CD4-positive, alpha-beta memory T cell (primary cell): Measurements from ENCODE around the gene GPR143. TPM values are rescaled to one million over a fixed set of nuclear protein-coding genes. Genes with fewer than 3 reads are reported as not detected.

Experiments
- CTCF ChIA-PET: fragments of 350-600 bp; sonication (Branson Sonifier 250); formaldehyde crosslinking; loops from one replicate; lab custom pipeline; 2021; ENCODE audit warnings: inconsistent platforms; ENCODE audit not compliant: partially characterized antibody; lab: Charles Lee
- POLR2A ChIA-PET: fragments of 350-600 bp; sonication (Branson Sonifier 250); formaldehyde crosslinking; loops from one replicate; lab custom pipeline; 2021; ENCODE audit not compliant: partially characterized antibody; lab: Charles Lee
- DNase-seq, 5 donors: peaks; one replicate each; pipeline versions ENCODE4 v3.0.0 to v3.0.0-alpha.2; 2020 to 2022; ENCODE audit warnings: mixed read lengths in 1 of 5
- H3K27ac ChIP-seq: one replicate; pipeline ENCODE4 v1.7.0; 2013; ENCODE audit warnings: low read depth, low read length
- H3K27me3 ChIP-seq: 2 replicates; pipeline ENCODE4 v1.7.0; 2013; ENCODE audit warnings: mild to moderate bottlenecking, low read length, moderate library complexity; ENCODE audit not compliant: insufficient read depth
- H3K36me3 ChIP-seq: 2 replicates; pipeline ENCODE4 v1.7.0; 2013; ENCODE audit warnings: mild to moderate bottlenecking, low read length, moderate library complexity; ENCODE audit not compliant: insufficient read depth
- H3K4me1 ChIP-seq: 2 replicates; pipeline ENCODE4 v1.7.0; 2013; ENCODE audit warnings: mild to moderate bottlenecking, low read length, moderate library complexity; ENCODE audit not compliant: insufficient read depth
- H3K4me3 ChIP-seq, 2 donors: one replicate each; pipeline ENCODE4 v1.7.0; 2013; ENCODE audit warnings: low read length in 2 of 2, mild to moderate bottlenecking in 1 of 2
- H3K9me3 ChIP-seq, 2 donors: one replicate each; pipeline ENCODE4 v1.7.0; 2013; ENCODE audit warnings: low read length in 2 of 2, control low read depth in 1 of 2; ENCODE audit not compliant: control insufficient read depth in 1 of 2
- H3K27ac Mint-ChIP-seq, 7 donors: one replicate each; pipeline ENCODE4 v1.8.0; 2020 to 2021; ENCODE audit warnings: mixed read lengths in 7 of 7, mild to moderate bottlenecking in 6 of 7, inconsistent platforms in 3 of 7, moderate library complexity in 3 of 7
- H3K27me3 Mint-ChIP-seq, 2 donors: one replicate each; pipeline ENCODE4 v1.8.0; 2020 to 2021; ENCODE audit warnings: mixed read lengths in 2 of 2
- H3K36me3 Mint-ChIP-seq, 2 donors: one replicate each; pipeline ENCODE4 v1.8.0; 2020 to 2021; ENCODE audit warnings: mixed read lengths in 2 of 2, inconsistent platforms in 1 of 2, mild to moderate bottlenecking in 1 of 2
- H3K4me1 Mint-ChIP-seq, 4 donors: one replicate each; pipeline ENCODE4 v1.8.0; 2020 to 2021; ENCODE audit warnings: mixed read lengths in 4 of 4, mild to moderate bottlenecking in 1 of 4
- H3K4me3 Mint-ChIP-seq, 8 donors: one replicate each; pipeline ENCODE4 v1.8.0; 2020 to 2021; ENCODE audit warnings: mixed read lengths in 8 of 8, mild to moderate bottlenecking in 7 of 8, moderate library complexity in 6 of 8, inconsistent platforms in 3 of 8
- H3K9me3 Mint-ChIP-seq, 8 donors: one replicate each; pipeline ENCODE4 v1.8.0; 2020 to 2021; ENCODE audit warnings: mixed read lengths in 8 of 8, mild to moderate bottlenecking in 5 of 8, inconsistent platforms in 3 of 8, moderate library complexity in 1 of 8
- intact Hi-C: fragments of 100-400 bp; cut with micrococcal nuclease; formaldehyde crosslinking; loops from one replicate; pipeline ENCODE4 v1.15.1; 2023
- polyA plus RNA-seq, 2 donors: library from polyadenylated mRNA; unstranded; fragments of 300-500 nt; fragmentation: Illumina TruSeq; gene quantifications; one replicate each; pipeline ENCODE4 v1.2.3, GENCODE V29; 2021
- total RNA-seq, 2 experiments: library from RNA; stranded (reverse); gene quantifications; one replicate each; pipeline ENCODE4 v1.2.3, GENCODE V29; 2021

GPR143 gene
- total and polyA plus RNA-seq, 4 experiments from 2014 or later = 0.10 to 0.21 TPM; not detected in 2

- Histone ChIP-seq H3K27ac (no peak overlapping the region), H3K27me3 (no peaks in the 10 kb centered on the region), H3K36me3 (no peaks in the 10 kb centered on the region), H3K4me1 (peaks cover 9% of the 10 kb centered on the region), H3K9me3 (no peaks in the 10 kb centered on the region), H3K4me3 (no peak overlapping the region)
- Mint-ChIP-seq H3K4me3 (no peak overlapping the region), H3K27me3 (no peaks in the 10 kb centered on the region), H3K27ac (no peak overlapping the region), H3K4me1 (peaks cover 8 to 15% (median 8%) of the 10 kb centered on the region in 4 donors), H3K9me3 (peaks cover 0 to 21% (median 14%) of the 10 kb centered on the region in 8 donors), H3K36me3 (peaks cover 4 to 5% of the 10 kb centered on the region in 2 donors)
- ChIA-PET POLR2A (no interaction called here), CTCF (no interaction called here)
- DNase-seq = no peak
- intact Hi-C loops = no loop called here
Measured at GRCh38 chrX:9747644-9748043, 18.0 kb downstream of the GPR143 start.

GRCh38 chrX:9746148-9746888 lies 19.3 kb downstream of the GPR143 start:
- H3K27ac ChIP-seq = no peak overlapping the region
- peaks cover 8 to 15% (median 8%) of the 10 kb centered on the region in 4 donors for H3K4me1 Mint-ChIP-seq
- DNase-seq = no peak
- H3K9me3 Mint-ChIP-seq = peaks cover 0 to 21% (median 14%) of the 10 kb centered on the region in 8 donors
- no peak overlapping the region for H3K4me3 ChIP-seq
- no peaks in the 10 kb centered on the region for H3K36me3 ChIP-seq
- no peaks in the 10 kb centered on the region for H3K27me3 Mint-ChIP-seq
- POLR2A ChIA-PET = no interaction called here
- no peak overlapping the region for H3K27ac Mint-ChIP-seq
- CTCF ChIA-PET = no interaction called here
- peaks cover 9% of the 10 kb centered on the region for H3K4me1 ChIP-seq
- H3K4me3 Mint-ChIP-seq = peak overlapping the region in 1 of 8 donors; percentile 23
- intact Hi-C loops = no loop called here
- no peaks in the 10 kb centered on the region for H3K9me3 ChIP-seq
- no peaks in the 10 kb centered on the region for H3K27me3 ChIP-seq
- peaks cover 4 to 5% of the 10 kb centered on the region in 2 donors for H3K36me3 Mint-ChIP-seq

- H3K4me1 Mint-ChIP-seq = peaks cover 8 to 15% (median 8%) of the 10 kb centered on the region in 4 donors
- peaks cover 4 to 5% of the 10 kb centered on the region in 2 donors for H3K36me3 Mint-ChIP-seq
- Histone ChIP-seq H3K4me3 (no peak overlapping the region), H3K27ac (no peak overlapping the region), H3K27me3 (no peaks in the 10 kb centered on the region), H3K9me3 (no peaks in the 10 kb centered on the region), H3K4me1 (peaks cover 9% of the 10 kb centered on the region), H3K36me3 (no peaks in the 10 kb centered on the region)
- intact Hi-C loops = no loop called here
- no peak for DNase-seq
- H3K4me3 Mint-ChIP-seq = peak overlapping the region in 6 of 8 donors; percentile 10 to 75 (median 61)
- peaks cover 0 to 21% (median 14%) of the 10 kb centered on the region in 8 donors for H3K9me3 Mint-ChIP-seq
- ChIA-PET CTCF (no interaction called here), POLR2A (no interaction called here)
- no peaks in the 10 kb centered on the region for H3K27me3 Mint-ChIP-seq
- peak overlapping the region in 3 of 7 donors; percentile 5 to 79 (median 49) for H3K27ac Mint-ChIP-seq
Measured at GRCh38 chrX:9745417-9746115, 20.1 kb downstream of the GPR143 start.

GRCh38 chrX:9739130-9739529 lies 26.5 kb downstream of the GPR143 start:
- no peak for DNase-seq
- Histone ChIP-seq H3K4me3 (no peak overlapping the region), H3K36me3 (no peaks in the 10 kb centered on the region), H3K4me1 (no peaks in the 10 kb centered on the region), H3K9me3 (no peaks in the 10 kb centered on the region), H3K27me3 (no peaks in the 10 kb centered on the region), H3K27ac (no peak overlapping the region)
- peaks cover 2 to 3% of the 10 kb centered on the region in 2 donors for H3K27me3 Mint-ChIP-seq
- H3K36me3 Mint-ChIP-seq = no peaks in the 10 kb centered on the region
- peaks cover 0 to 9% (median 4%) of the 10 kb centered on the region in 8 donors for H3K9me3 Mint-ChIP-seq
- H3K4me3 Mint-ChIP-seq = no peak overlapping the region
- peaks cover 0 to 1% (median 0%) of the 10 kb centered on the region in 4 donors for H3K4me1 Mint-ChIP-seq
- ChIA-PET CTCF (no interaction called here), POLR2A (no interaction called here)
- intact Hi-C loops = no loop called here
- H3K27ac Mint-ChIP-seq = no peak overlapping the region

- H3K36me3 ChIP-seq = no peaks in the 10 kb centered on the region
- no peaks in the 10 kb centered on the region for H3K9me3 ChIP-seq
- Mint-ChIP-seq H3K9me3 (peaks cover 0 to 6% (median 2%) of the 10 kb centered on the region in 8 donors), H3K27ac (peak overlapping the region in 1 of 7 donors; percentile 23), H3K4me3 (no peak overlapping the region), H3K4me1 (no peaks in the 10 kb centered on the region), H3K36me3 (no peaks in the 10 kb centered on the region), H3K27me3 (peaks cover 2 to 3% of the 10 kb centered on the region in 2 donors)
- H3K4me1 ChIP-seq = no peaks in the 10 kb centered on the region
- ChIA-PET POLR2A (no interaction called here), CTCF (no interaction called here)
- no peak overlapping the region for H3K4me3 ChIP-seq
- DNase-seq = no peak
- intact Hi-C loops = no loop called here
- no peaks in the 10 kb centered on the region for H3K27me3 ChIP-seq
- no peak overlapping the region for H3K27ac ChIP-seq
Measured at GRCh38 chrX:9738151-9738550, 27.5 kb downstream of the GPR143 start.

- Mint-ChIP-seq H3K36me3 (no peaks in the 10 kb centered on the region), H3K9me3 (peaks cover 0 to 6% (median 2%) of the 10 kb centered on the region in 8 donors), H3K27ac (no peak overlapping the region), H3K4me1 (no peaks in the 10 kb centered on the region), H3K27me3 (peaks cover 2 to 3% of the 10 kb centered on the region in 2 donors), H3K4me3 (no peak overlapping the region)
- POLR2A ChIA-PET = no interaction called here
- H3K27me3 ChIP-seq = no peaks in the 10 kb centered on the region
- intact Hi-C loops = no loop called here
- H3K9me3 ChIP-seq = no peaks in the 10 kb centered on the region
- no peak overlapping the region for H3K4me3 ChIP-seq
- no peak overlapping the region for H3K27ac ChIP-seq
- H3K36me3 ChIP-seq = no peaks in the 10 kb centered on the region
- DNase-seq = no peak
- no peaks in the 10 kb centered on the region for H3K4me1 ChIP-seq
- CTCF ChIA-PET = no interaction called here
Measured at GRCh38 chrX:9737363-9737762, 28.3 kb downstream of the GPR143 start.

- Mint-ChIP-seq H3K9me3 (peaks cover 0 to 29% (median 25%) of the 10 kb centered on the region in 8 donors), H3K27ac (no peak overlapping the region), H3K4me1 (no peaks in the 10 kb centered on the region), H3K27me3 (no peaks in the 10 kb centered on the region), H3K36me3 (peaks cover 1 to 3% of the 10 kb centered on the region in 2 donors), H3K4me3 (no peak overlapping the region)
- H3K27ac ChIP-seq = no peak overlapping the region
- DNase-seq = no peak
- ChIA-PET POLR2A (no interaction called here), CTCF (no interaction called here)
- intact Hi-C loops = no loop called here
- no peaks in the 10 kb centered on the region for H3K27me3 ChIP-seq
- no peaks in the 10 kb centered on the region for H3K4me1 ChIP-seq
- no peaks in the 10 kb centered on the region for H3K36me3 ChIP-seq
- no peak overlapping the region for H3K4me3 ChIP-seq
- no peaks in the 10 kb centered on the region for H3K9me3 ChIP-seq
Measured at GRCh38 chrX:9730752-9731151, 34.9 kb downstream of the GPR143 start.
